Brain microvascular endothelial cell (primary cell): Measurements from ENCODE around the gene GSK3B.
A peak's percentile ranks its signal among the peaks of the same experiment; 100 is the strongest.

ENCODE experiments used
- DNase-seq: peaks from one replicate; pipeline ENCODE4 v3.0.0-alpha.2; 2020
- H3K27ac ChIP-seq: fragments of 250-450 bp; sonication (Bioruptor Pico); 2 replicates; pipeline ENCODE4 v1.5.1; 2020; ENCODE audit warnings: mild to moderate bottlenecking, moderate library complexity
- H3K27me3 ChIP-seq: fragments of 250-450 bp; sonication (Bioruptor Pico); replicated peaks from 2 replicates; pipeline ENCODE4 v1.5.1; 2020; ENCODE audit warnings: mild to moderate bottlenecking
- H3K36me3 ChIP-seq: fragments of 250-450 bp; sonication (Bioruptor Pico); replicated peaks from 2 replicates; pipeline ENCODE4 v1.5.1; 2020; ENCODE audit warnings: mild to moderate bottlenecking
- H3K4me3 ChIP-seq: 2 replicates; pipeline ENCODE4 v1.5.1; 2011; ENCODE audit warnings: low read depth, mild to moderate bottlenecking, control low read depth, low read length, moderate library complexity
- in situ Hi-C: cut with HindIII; loops from 2 replicates; pipeline ENCODE4 v1.10.0; 2017; ENCODE audit warnings: low sequenced_read_pairs, low pct_ligation_motif_present
- TF ChIP-seq, protein P1 (sequence below): IDR thresholded peaks from 2 replicates; pipeline ENCODE4 v1.5.1; 2011; ENCODE audit warnings: low read depth, mild to moderate bottlenecking, moderate library complexity, low read length, control low read depth, inconsistent platforms; ENCODE audit errors: missing control alignments

GSK3B gene

DNA sequence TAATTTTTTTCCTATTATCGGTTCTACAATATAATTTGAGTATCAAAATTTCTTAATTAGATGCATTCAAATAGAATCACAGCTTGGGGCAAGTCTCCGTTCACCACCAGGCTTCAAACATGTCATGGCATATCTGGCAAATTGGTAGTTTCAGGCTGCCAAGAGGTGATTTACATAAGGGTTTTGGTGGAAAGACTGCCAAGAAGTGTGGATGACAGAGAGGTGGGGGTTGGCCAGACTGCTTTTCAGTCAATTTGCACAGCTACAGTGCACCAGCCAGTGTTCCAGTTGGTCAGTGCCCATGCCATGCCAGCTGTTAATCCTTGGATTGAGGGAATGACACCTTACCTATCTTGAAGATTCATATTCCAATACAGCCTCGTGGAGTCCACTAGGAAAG lies 8.4 kb upstream of the GSK3B start:
- TF ChIP-seq, protein P1, sequence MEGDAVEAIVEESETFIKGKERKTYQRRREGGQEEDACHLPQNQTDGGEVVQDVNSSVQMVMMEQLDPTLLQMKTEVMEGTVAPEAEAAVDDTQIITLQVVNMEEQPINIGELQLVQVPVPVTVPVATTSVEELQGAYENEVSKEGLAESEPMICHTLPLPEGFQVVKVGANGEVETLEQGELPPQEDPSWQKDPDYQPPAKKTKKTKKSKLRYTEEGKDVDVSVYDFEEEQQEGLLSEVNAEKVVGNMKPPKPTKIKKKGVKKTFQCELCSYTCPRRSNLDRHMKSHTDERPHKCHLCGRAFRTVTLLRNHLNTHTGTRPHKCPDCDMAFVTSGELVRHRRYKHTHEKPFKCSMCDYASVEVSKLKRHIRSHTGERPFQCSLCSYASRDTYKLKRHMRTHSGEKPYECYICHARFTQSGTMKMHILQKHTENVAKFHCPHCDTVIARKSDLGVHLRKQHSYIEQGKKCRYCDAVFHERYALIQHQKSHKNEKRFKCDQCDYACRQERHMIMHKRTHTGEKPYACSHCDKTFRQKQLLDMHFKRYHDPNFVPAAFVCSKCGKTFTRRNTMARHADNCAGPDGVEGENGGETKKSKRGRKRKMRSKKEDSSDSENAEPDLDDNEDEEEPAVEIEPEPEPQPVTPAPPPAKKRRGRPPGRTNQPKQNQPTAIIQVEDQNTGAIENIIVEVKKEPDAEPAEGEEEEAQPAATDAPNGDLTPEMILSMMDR, result no peak
- H3K27ac ChIP-seq, result no peak overlapping the region
- H3K36me3 ChIP-seq, result no peaks in the 10 kb centered on the region
- in situ Hi-C loops, result no loop called here
- H3K4me3 ChIP-seq, result no peak overlapping the region
- DNase-seq, result no peak
- H3K27me3 ChIP-seq, result no peaks in the 10 kb centered on the region

DNA sequence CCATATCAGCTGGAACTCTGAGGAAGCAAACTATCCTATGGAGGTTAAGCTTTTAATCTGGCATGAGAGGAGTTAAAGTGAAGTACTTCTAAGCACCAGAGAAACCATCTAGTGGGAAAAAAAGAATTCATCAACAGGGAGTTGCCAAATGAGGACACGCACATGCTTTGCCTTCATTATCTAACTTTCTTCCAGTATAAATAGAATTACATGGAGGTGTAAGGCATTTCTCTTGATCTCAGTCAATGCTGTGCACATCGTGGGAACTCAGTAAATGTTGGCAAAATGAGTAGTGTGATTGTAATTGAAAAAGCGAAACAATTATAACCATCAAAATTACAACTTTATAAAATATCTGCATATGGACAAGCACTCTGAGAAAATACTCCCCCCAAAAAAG lies 8.0 kb upstream of the GSK3B start:
- no peak for DNase-seq
- in situ Hi-C loops, result no loop called here
- Histone ChIP-seq H3K4me3 (no peak overlapping the region), H3K36me3 (no peaks in the 10 kb centered on the region), H3K27ac (no peak overlapping the region), H3K27me3 (no peaks in the 10 kb centered on the region)
- TF ChIP-seq, protein P1, result no peak

DNA sequence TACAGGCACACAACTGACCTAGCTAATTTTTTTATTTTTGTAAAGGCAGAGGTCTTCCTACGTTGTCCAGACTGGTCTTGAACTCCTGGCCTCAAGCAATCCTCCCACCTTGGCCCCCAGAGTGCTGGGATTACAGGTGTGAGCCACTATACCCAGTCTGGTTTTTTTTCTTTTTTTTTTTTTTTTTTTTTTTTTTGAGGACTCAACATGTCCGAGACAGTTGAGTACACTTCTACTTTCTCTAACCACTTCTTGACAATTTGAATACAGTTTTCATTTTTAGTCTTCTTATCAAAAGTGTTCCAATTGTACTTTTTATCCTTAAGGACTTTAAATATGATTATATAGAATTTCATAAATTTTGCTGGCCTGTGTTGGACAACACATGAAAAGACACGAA lies 7.4 kb upstream of the GSK3B start:
- TF ChIP-seq, protein P1, result no peak

DNA sequence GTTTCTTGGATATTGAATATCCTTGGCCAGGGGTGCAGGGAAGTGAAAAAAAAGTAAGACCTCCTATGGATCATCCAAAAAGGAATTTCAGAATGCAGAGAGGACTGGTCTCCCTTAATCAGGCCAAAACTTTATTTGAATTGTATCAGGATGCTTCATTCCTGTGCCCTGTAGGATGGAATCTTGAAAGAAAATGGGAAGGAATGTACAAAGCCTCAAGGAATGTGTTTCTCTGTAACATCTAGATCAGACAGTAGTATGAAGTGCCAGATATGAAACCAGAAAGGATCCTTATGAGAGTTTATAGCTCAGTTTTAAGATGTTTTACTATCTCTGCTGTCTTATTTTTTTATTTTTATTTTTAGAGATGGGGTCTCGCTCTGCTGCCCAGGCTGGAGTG lies 6.5 kb upstream of the GSK3B start:
- no peaks in the 10 kb centered on the region for H3K36me3 ChIP-seq
- H3K4me3 ChIP-seq, result no peak overlapping the region
- H3K27ac ChIP-seq, result no peak overlapping the region
- DNase-seq, result no peak
- TF ChIP-seq, protein P1, result no peak
- in situ Hi-C loops, result no loop called here
- H3K27me3 ChIP-seq, result no peaks in the 10 kb centered on the region

More for the DNA sequence above, 7.4 kb upstream of the GSK3B start:
- H3K36me3 ChIP-seq, result no peaks in the 10 kb centered on the region
- H3K27me3 ChIP-seq, result no peaks in the 10 kb centered on the region
- no peak overlapping the region for H3K4me3 ChIP-seq
- in situ Hi-C loops, result no loop called here
- no peak overlapping the region for H3K27ac ChIP-seq
- DNase-seq, result no peak

DNA sequence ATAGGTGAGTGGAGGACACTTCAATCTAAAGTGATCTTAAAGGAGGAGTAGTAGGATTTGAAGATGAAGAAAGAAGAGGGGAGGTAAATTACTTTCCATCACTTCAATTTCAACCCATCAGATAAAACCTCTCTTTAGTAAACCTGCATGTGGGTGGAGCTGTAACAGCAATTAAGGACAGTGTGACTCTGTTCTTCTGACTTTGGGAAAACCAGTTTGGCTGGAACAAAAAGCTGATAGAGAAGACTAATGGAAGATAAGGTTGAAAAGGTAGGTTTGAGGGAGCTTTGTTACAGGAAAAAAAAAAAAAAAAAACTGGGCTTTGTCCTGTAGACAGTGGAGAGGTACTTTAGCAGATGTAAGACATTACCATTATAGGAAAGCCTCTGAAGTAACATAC lies 4.5 kb upstream of the GSK3B start:
- no peak for DNase-seq
- Histone ChIP-seq H3K4me3 (no peak overlapping the region), H3K27me3 (no peaks in the 10 kb centered on the region), H3K36me3 (no peaks in the 10 kb centered on the region), H3K27ac (no peak overlapping the region)
- TF ChIP-seq, protein P1, result no peak
- in situ Hi-C loops, result no loop called here

DNA sequence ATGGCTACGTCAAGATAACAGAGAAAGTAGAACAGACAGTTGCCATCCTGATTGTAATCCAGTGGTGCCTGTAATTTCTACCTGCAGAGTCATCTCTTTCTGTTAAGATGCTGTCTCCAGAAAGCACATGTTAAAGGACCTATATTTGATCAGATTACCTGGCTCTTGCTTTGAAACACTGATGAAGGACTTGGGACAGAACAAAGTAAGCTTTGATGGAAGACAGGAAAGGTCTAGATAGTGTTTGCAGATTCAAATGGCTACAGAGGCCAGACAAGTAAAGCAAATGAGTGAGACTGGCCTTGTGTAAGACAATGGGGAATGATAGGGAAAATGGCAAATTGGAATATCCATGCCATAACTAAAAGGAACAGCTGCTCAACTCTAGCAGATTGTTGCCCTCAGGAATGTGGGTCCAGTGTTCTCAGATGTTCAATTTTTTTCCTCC lies 1.8 kb upstream of the GSK3B start:
- TF ChIP-seq, protein P1, result no peak
- H3K36me3 ChIP-seq, result no peaks in the 10 kb centered on the region
- no peaks in the 10 kb centered on the region for H3K27me3 ChIP-seq
- H3K4me3 ChIP-seq, result peak overlapping the region; percentile 87
- DNase-seq, result no peak
- H3K27ac ChIP-seq, result peak overlapping the region; percentile 99
- in situ Hi-C loops, result no loop called here
